GM18951 (cell line): ENCODE measurements around the gene UNC93A.
"Not testable (repeated sequence)": the region's sequence is repeated elsewhere in the genome, so short reads cannot be mapped to it uniquely, and the experiment has no call there.

Experiments
- POLR2A ChIP-seq: IDR thresholded peaks from 4 replicates; pipeline ENCODE4 v1.6.1; 2011; ENCODE audit warnings: mild to moderate bottlenecking; ENCODE audit not compliant: insufficient read length, insufficient read depth; ENCODE audit errors: extremely low read depth
- in situ Hi-C: fragments of 300-500 bp; cut with MboI; formaldehyde crosslinking; loops from one replicate; pipeline ENCODE4 v1.12.0; 2022; ENCODE audit warnings: low sequenced_read_pairs, mixed read lengths, inconsistent platforms; ENCODE audit not compliant: unreplicated experiment

Gene UNC93A

GRCh38 chr6:167290786-167291622 lies at the start of gene UNC93A:
Gene UNC93A, plus strand, starts transcription at chr6:167291315. Its CDS starts 175 bp downstream, at chr6:167291490.
- TF ChIP-seq POLR2A = no peak
- in situ Hi-C loops = no loop called here

GRCh38 chr6:167241321-167242134 lies 49.6 kb upstream of the UNC93A start:
- in situ Hi-C loops = not testable (repeated sequence)

GRCh38 chr6:167242135-167242506 lies 49.0 kb upstream of the UNC93A start:
- in situ Hi-C loops = not testable (repeated sequence)

- in situ Hi-C loops = not testable (repeated sequence)
These were observed 48.5 kb upstream of the UNC93A start for GRCh38 chr6:167242511-167243051.

DNA sequence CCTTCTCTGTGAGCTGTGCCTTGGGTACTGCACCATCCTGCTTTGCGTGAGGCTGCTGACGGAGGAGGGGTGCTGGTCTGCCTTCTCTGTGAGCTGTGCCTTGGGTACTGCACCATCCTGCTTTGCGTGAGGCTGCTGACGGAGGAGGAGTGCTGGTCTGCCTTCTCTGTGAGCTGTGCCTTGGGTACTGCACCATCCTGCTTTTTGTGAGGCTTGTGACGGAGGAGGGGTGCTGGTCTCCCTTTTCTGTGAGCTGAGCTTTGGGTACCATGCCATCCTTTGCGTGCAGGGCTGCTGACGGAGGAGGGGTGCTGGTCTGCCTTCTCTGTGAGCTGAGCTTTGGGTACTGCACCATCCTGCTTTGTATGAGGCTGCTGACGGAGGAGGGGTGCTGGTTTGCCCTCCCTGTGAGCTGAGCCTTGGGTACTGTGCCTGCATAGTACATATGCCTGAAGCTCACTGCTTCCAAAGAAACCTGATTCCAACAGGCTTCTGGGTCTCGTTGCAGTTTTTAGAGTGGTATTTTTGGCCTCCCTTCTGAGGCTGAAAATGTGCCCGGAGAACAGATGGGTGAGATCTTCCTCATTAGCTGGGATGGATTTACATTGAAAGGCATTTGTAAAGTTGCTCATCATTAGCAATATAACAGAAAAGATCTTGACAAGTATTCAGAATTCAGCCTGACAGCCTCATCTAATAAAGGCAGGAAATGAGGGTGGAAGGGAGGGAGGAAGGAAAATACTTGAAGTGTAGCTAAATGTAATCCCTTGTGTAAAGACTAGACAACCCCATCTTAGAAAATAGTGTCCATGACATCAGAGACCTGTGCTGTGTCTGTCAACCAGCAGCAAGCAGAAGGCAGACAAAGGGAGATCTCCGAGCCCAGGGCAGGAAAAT lies 46.8 kb upstream of the UNC93A start:
- TF ChIP-seq POLR2A = no peak
- in situ Hi-C loops = no loop called here

GRCh38 chr6:167244991-167245390 lies 46.1 kb upstream of the UNC93A start:
- in situ Hi-C loops = no loop called here
- no peak for TF ChIP-seq POLR2A

GRCh38 chr6:167245591-167245990 lies 45.5 kb upstream of the UNC93A start:
- in situ Hi-C loops = no loop called here
- no peak for TF ChIP-seq POLR2A

DNA sequence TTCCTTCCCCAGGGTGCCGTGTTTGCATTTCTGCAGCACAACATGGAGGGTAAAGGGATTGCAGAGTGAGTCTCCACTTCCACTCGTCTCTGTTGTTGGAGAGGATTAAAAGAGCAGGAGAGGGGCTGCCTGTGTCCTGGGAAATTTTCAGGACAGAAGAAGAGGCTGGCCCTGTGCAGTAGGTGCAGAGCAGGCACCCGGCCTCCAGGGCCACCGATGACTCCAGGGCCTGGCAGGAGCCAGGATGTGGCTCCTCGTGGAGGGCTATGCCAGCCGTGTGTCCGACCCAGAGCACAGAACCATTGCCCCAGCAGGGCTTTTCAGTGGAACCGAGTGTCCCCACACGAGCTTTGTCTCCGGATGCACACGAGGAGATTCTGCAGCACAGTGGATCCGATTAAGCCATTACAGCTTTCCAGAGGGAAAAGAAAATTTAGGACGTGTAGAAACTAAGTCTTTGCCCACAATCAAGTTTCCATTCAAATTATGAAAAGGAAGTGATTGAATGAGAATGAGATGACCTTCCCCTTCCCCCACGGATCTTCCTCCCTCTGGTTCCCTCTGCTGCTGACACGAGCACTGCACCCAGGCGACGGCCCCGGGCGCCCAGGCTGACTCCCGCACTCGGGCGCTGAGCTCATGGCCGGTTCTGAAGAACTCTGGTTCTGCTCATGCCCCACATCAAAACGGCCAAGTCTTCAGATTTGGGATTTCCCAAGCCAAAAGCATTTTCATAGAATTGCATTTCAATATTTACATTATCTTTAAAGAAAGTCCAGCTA lies 43.1 kb upstream of the UNC93A start:
- no peak for TF ChIP-seq POLR2A
- in situ Hi-C loops = no loop called here

- in situ Hi-C loops = not testable (repeated sequence)
These were observed 42.1 kb upstream of the UNC93A start for GRCh38 chr6:167248878-167249455.

DNA sequence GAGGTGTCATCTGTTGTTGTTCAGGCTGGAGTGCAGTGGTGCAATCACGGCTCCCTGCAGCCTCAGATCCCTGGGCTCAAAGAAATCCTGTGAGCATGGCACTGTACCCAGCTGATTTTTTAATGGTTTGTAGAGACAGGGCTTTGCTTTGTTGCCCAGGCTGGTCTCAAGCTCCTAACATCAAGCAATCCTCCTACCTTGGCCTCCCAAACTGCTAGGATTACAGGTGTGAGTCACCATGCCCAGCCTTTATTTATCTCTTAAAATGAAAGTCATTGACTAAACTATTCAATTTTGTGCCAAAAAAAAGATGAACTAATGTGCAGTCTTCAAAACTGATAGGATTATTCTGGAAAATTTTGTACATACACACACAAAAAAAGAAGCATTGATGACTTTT lies 38.8 kb upstream of the UNC93A start:
- in situ Hi-C loops = no loop called here
- TF ChIP-seq POLR2A = no peak

DNA sequence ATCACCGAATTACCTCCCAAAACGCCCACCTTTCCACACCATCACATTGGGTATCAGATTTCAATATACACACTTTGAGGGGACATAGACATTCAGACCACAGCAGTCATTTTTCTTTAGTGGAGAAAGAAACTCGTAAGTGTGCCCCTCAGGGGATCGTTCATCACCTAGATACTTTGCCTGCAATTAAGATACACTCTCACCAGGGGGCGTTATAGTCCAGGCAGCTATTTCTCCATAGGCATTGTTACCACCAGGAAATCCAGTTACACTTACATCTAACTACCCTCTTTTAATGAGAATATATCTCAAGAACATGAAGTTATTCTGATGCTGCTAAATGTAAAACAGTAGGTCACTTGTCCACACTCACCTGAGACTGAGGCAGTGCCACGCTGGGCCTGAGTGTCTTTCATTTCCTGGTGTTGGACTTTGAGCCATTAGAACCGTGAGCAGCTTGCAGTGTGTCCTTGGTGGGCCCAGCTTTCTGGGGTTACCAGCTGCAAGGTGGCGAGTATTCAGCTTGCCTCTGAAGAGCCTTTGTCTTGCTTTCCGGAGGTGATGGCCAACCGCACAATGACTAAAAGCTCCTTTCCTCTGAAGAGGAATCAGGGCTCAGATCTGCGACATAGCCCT lies 35.1 kb upstream of the UNC93A start:
- in situ Hi-C loops = no loop called here
- TF ChIP-seq POLR2A = no peak

DNA sequence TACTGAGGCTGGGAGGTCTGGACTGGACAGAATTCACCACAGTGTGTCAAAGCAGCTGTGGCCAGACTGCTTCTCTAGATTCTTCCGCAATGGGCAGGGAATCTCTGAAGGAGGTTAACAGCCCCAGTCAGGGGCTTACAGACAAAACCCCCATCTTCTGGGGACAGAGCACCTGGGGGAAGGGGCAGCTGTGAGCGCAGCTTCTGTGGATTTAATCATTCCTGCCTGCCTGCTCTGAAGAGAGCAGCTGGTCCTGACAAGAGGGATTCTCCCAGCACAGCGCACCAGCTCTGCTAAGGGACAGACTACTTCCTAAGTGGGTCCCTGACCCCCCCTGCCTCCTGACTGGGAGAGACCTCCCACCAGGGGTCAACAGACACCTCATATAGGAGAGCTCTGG lies 32.5 kb upstream of the UNC93A start:
- no peak for TF ChIP-seq POLR2A
- in situ Hi-C loops = no loop called here

- in situ Hi-C loops = not testable (repeated sequence)
These were observed 24.9 kb upstream of the UNC93A start for GRCh38 chr6:167266057-167266829.
